ENCODE measurements around the gene ABLIM2.

DNA sequence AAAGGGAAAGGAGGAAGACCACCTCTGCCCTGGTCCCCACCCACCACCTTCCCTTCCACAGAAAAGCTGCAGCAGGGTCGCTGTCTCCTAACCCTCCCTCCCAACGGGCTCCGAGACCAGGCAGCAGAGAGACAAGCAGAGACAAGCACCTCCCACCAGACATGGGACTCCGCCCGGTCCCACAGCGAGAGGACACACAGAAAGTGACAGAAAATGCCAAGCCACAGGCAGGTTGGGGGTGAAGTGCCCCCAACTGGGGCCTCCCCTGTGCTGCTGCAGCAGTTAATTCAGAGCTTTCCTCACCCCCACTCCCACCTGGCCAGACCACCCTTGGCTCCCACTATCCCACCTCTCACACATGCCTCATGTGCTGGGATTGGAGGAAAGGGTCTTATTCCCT lies 154.5 kb downstream of the ABLIM2 start:
- TF ChIP-seq, protein P1, sequence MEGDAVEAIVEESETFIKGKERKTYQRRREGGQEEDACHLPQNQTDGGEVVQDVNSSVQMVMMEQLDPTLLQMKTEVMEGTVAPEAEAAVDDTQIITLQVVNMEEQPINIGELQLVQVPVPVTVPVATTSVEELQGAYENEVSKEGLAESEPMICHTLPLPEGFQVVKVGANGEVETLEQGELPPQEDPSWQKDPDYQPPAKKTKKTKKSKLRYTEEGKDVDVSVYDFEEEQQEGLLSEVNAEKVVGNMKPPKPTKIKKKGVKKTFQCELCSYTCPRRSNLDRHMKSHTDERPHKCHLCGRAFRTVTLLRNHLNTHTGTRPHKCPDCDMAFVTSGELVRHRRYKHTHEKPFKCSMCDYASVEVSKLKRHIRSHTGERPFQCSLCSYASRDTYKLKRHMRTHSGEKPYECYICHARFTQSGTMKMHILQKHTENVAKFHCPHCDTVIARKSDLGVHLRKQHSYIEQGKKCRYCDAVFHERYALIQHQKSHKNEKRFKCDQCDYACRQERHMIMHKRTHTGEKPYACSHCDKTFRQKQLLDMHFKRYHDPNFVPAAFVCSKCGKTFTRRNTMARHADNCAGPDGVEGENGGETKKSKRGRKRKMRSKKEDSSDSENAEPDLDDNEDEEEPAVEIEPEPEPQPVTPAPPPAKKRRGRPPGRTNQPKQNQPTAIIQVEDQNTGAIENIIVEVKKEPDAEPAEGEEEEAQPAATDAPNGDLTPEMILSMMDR (conservative IDR thresholded peaks at IDR 0.05; ENCODE audit: low read length): no peak
- TF ChIP-seq EZH2phosphoT487 (IDR thresholded peaks at IDR 0.05; ENCODE audit: borderline replicate concordance, low read depth, low read length): no peak
